ENCODE results near the gene MACROD2. TPM values are rescaled to one million over a fixed set of nuclear protein-coding genes. Genes with fewer than 3 reads are reported as not detected.
"Not testable (repeated sequence)": the region's sequence is repeated elsewhere in the genome, so short reads cannot be mapped to it uniquely, and the experiment has no call there.

Gene MACROD2
- total and polyA plus RNA-seq, 4 donors: 13.0 to 67.1 (median 20.7) TPM

DNA sequence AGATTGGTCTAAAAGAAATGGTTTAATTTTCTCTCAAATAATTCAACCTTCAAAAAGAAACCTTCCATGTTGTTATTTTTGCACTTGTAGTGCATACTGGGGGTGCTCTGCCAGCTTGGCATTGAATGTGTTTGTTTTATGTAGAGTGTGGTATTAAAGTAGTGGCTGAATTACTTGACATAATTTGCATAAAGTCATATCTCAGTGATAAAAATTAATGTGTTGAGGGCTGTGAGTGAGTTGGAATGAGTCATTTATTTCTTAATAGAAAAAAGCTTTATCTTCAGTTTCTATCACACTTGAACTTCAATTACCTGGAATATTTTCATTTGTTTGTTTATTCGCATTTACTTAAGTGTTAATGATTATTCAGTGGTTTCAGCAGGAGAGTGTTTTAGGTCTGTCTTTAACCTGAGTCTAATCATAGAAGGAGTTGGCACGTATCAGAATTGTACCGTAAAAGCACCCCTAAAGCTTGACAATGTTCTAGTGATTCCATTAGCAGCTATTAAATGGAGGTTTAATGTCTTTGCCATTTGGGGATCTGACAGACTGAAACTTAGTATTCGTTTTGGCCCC lies 1143.3 kb downstream of the MACROD2 start:
- WGBS, 2 donors: 70 to 88% methylated on average over 4 of the region's 4 CpGs

DNA sequence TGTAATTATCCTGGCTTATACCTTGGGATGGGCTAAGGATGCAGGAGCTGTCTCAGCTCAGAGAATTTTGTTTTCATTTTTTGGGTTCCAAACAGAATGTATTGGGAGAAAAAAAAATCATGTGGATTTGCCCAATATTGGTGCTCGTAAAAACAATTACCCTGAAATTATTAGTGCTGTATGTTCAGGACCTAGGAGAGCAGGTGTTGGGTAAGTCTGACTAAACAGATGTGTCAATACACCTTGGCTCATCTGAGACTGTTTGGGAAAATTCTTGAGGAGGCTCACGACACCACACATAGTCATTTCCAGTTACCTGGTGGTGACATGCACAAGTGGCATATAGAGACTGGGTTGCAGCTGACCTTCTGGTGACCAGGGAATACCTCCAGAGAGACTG lies 1144.2 kb downstream of the MACROD2 start:
- no peak overlapping the region for H3K9ac ChIP-seq (ENCODE audit: insufficient read depth in 1 of 2, low read length in 2 of 2)

More for the DNA sequence above, 1143.3 kb downstream of the MACROD2 start:
- Histone ChIP-seq H3K4me3 (no peak overlapping the region), H3K9ac (ENCODE audit: insufficient read depth in 1 of 2, low read length in 2 of 2) (no peak overlapping the region), H3K36me3 (ENCODE audit: control insufficient read depth in 4 of 4, insufficient read depth in 4 of 4, low read length in 4 of 4) (no peaks in the 10 kb centered on the region), H3K27me3 (ENCODE audit: control insufficient read depth in 3 of 3, insufficient read depth in 3 of 3, low read length in 2 of 3) (no peaks in the 10 kb centered on the region), H3K4me1 (ENCODE audit: control insufficient read depth in 5 of 5, insufficient read depth in 5 of 5, low read length in 5 of 5) (peaks cover 0 to 3% (median 0%) of the 10 kb centered on the region in 5 donors), H3K9me3 (ENCODE audit: control insufficient read depth in 4 of 4, insufficient read depth in 3 of 4, low read length in 3 of 4) (no peaks in the 10 kb centered on the region), H3K27ac (ENCODE audit: low read depth in 1 of 2, low read length in 1 of 2) (no peak overlapping the region)
- peak in 1 of 3 donors; percentile 4 for DNase-seq
- peak; percentile 69 for ATAC-seq (ENCODE audit: insufficient read depth, low FRiP score)
- TF ChIP-seq, protein P1, sequence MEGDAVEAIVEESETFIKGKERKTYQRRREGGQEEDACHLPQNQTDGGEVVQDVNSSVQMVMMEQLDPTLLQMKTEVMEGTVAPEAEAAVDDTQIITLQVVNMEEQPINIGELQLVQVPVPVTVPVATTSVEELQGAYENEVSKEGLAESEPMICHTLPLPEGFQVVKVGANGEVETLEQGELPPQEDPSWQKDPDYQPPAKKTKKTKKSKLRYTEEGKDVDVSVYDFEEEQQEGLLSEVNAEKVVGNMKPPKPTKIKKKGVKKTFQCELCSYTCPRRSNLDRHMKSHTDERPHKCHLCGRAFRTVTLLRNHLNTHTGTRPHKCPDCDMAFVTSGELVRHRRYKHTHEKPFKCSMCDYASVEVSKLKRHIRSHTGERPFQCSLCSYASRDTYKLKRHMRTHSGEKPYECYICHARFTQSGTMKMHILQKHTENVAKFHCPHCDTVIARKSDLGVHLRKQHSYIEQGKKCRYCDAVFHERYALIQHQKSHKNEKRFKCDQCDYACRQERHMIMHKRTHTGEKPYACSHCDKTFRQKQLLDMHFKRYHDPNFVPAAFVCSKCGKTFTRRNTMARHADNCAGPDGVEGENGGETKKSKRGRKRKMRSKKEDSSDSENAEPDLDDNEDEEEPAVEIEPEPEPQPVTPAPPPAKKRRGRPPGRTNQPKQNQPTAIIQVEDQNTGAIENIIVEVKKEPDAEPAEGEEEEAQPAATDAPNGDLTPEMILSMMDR (IDR thresholded peaks at IDR 0.05; ENCODE audit: control extremely low read depth, extremely low read depth): no peak

DNA sequence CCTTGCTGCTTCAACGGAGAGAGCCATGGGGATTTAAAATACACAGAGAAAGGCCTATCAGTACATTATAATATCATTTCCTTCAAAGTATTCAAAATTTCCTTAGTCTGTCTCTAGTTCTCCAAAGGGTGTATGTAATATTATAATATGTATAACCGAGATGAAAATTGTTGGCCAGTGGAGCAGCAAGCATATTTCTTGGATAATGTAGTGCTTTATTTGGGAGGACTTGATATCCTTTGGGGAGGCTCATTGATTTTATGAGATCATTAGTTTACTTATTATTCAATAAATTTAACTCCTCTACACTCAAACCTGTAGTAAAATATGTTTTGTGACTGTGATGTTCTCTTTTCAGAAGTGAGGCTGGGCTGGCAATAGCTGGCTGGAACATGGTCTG lies 1145.0 kb downstream of the MACROD2 start:
- WGBS, 2 donors: 74 to 77% methylated on average over 2 of the region's 2 CpGs
- H3K4me3 ChIP-seq: no peak overlapping the region
- peaks cover 0 to 3% (median 0%) of the 10 kb centered on the region in 5 donors for H3K4me1 ChIP-seq (ENCODE audit: control insufficient read depth in 5 of 5, insufficient read depth in 5 of 5, low read length in 5 of 5)
- ATAC-seq (ENCODE audit: insufficient read depth, low FRiP score) (no peak), DNase-seq (no peak)
- H3K36me3 ChIP-seq (ENCODE audit: control insufficient read depth in 4 of 4, insufficient read depth in 4 of 4, low read length in 4 of 4): no peaks in the 10 kb centered on the region
- no peaks in the 10 kb centered on the region for H3K27me3 ChIP-seq (ENCODE audit: control insufficient read depth in 3 of 3, insufficient read depth in 3 of 3, low read length in 2 of 3)
- no peak overlapping the region for H3K27ac ChIP-seq (ENCODE audit: low read depth in 1 of 2, low read length in 1 of 2)
- H3K9me3 ChIP-seq (ENCODE audit: control insufficient read depth in 4 of 4, insufficient read depth in 3 of 4, low read length in 3 of 4): no peaks in the 10 kb centered on the region
- TF ChIP-seq, protein P1 (IDR thresholded peaks at IDR 0.05; ENCODE audit: control extremely low read depth, extremely low read depth): no peak
- H3K9ac ChIP-seq (ENCODE audit: insufficient read depth in 1 of 2, low read length in 2 of 2): no peak overlapping the region

More for the DNA sequence above, 1144.2 kb downstream of the MACROD2 start:
- H3K9me3 ChIP-seq (ENCODE audit: control insufficient read depth in 4 of 4, insufficient read depth in 3 of 4, low read length in 3 of 4): no peaks in the 10 kb centered on the region
- ATAC-seq (ENCODE audit: insufficient read depth, low FRiP score) (no peak), DNase-seq (no peak)
- TF ChIP-seq, protein P1 (IDR thresholded peaks at IDR 0.05; ENCODE audit: control extremely low read depth, extremely low read depth): no peak
- H3K27me3 ChIP-seq (ENCODE audit: control insufficient read depth in 3 of 3, insufficient read depth in 3 of 3, low read length in 2 of 3): no peaks in the 10 kb centered on the region
- no peak overlapping the region for H3K4me3 ChIP-seq
- 79 to 86% methylated on average over 2 of the region's 2 CpGs for WGBS, 2 donors
- no peak overlapping the region for H3K27ac ChIP-seq (ENCODE audit: low read depth in 1 of 2, low read length in 1 of 2)
- no peaks in the 10 kb centered on the region for H3K36me3 ChIP-seq (ENCODE audit: control insufficient read depth in 4 of 4, insufficient read depth in 4 of 4, low read length in 4 of 4)
- H3K4me1 ChIP-seq (ENCODE audit: control insufficient read depth in 5 of 5, insufficient read depth in 5 of 5, low read length in 5 of 5): peaks cover 0 to 3% (median 0%) of the 10 kb centered on the region in 5 donors

DNA sequence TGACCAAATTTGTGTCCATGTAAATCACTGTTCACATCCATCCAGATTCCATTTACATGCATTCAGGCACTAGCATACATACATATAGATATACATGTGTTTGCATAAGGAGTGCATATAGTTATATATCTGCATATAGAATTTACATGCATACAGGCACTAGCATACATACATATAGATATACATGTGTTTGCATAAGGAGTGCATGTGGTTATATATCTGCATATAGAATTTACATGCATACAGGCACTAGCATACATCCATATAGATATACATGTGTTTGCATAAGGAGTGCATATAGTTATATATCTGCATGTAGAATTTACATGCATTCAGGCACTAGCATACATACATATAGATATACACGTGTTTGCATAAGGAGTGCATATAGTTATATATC lies 1145.6 kb downstream of the MACROD2 start:
- WGBS, 2 donors: 93 to 97% methylated on average over 1 of the region's 1 CpG
- not testable (repeated sequence) for ATAC-seq (ENCODE audit: insufficient read depth, low FRiP score)

More for the DNA sequence above, 1145.6 kb downstream of the MACROD2 start:
- H3K27ac ChIP-seq (ENCODE audit: low read depth in 1 of 2, low read length in 1 of 2); H3K4me3 ChIP-seq; H3K36me3 ChIP-seq (ENCODE audit: control insufficient read depth in 4 of 4, insufficient read depth in 4 of 4, low read length in 4 of 4); DNase-seq; H3K4me1 ChIP-seq (ENCODE audit: control insufficient read depth in 5 of 5, insufficient read depth in 5 of 5, low read length in 5 of 5); H3K9me3 ChIP-seq (ENCODE audit: control insufficient read depth in 4 of 4, insufficient read depth in 3 of 4, low read length in 3 of 4); H3K9ac ChIP-seq (ENCODE audit: insufficient read depth in 1 of 2, low read length in 2 of 2); H3K27me3 ChIP-seq (ENCODE audit: control insufficient read depth in 3 of 3, insufficient read depth in 3 of 3, low read length in 2 of 3): not testable (repeated sequence)

All from lung (tissue), 12 donors.